HepG2 (cell line): ENCODE measurements around the gene CYP19A1. TPM values are rescaled to one million over a fixed set of nuclear protein-coding genes. Genes with fewer than 3 reads are reported as not detected.

Source experiments
- ATAC-seq: fragments of 200-7000 bp; cut with Tn5 transposase; 3 replicates; pipeline ENCODE4 v1.9.1; 2020; ENCODE audit warnings: mild to moderate bottlenecking, moderate library complexity
- BruUV-seq: library from RNA; stranded (reverse); fragments of 400-500 nt; replicated peaks from 2 replicates; lab custom pipeline; 2021; lab: Mats Ljungman, UMichigan
- CTCF ChIA-PET: fragments of 300-600 bp; formaldehyde crosslinking; extraction: SDS; loops from one replicate; lab custom pipeline; 2021; ENCODE audit warnings: low total read pairs, inconsistent platforms, low intra/inter-chr PET ratio; lab: Yijun Ruan, JAX
- POLR2A ChIA-PET: fragments of 350-600 bp; sonication (Branson Sonifier 250); formaldehyde crosslinking; loops from one replicate; lab custom pipeline; 2020; ENCODE audit warnings: antibody characterized with exemption, inconsistent platforms; lab: Yijun Ruan, JAX
- DNase-seq: peaks from one replicate; pipeline ENCODE4 v3.0.0-alpha.2; 2015; ENCODE audit warnings: low spot score
- FAIRE-seq: peaks from 3 replicates; lab custom pipeline; 2011; peaks lifted over from hg19 to GRCh38; lab: Jason Lieb, UNC
- H2AFZ ChIP-seq: one replicate; pipeline ENCODE4 v1.6.1; 2011; ENCODE audit warnings: low read length, inconsistent platforms
- H3K27ac ChIP-seq: fragments of 300-600 bp; 3 replicates; pipeline ENCODE4 v1.8.0; 2011; ENCODE audit warnings: mixed run types, mild to moderate bottlenecking, mixed read lengths, low read length, inconsistent platforms; ENCODE audit not compliant: insufficient read depth; ENCODE audit errors: extremely low read length
- H3K27me3 ChIP-seq, 2 experiments: fragments of 200-600 bp in 1 of 2; 2 replicates in 1 of 2; 3 replicates in 1 of 2; pipeline versions ENCODE4 v1.6.0 to v1.8.0; 2011; ENCODE audit warnings: low read length in 2 of 2, mild to moderate bottlenecking in 2 of 2, moderate library complexity in 2 of 2, inconsistent platforms in 1 of 2; ENCODE audit not compliant: insufficient read depth in 2 of 2, control insufficient read depth in 1 of 2
- H3K36me3 ChIP-seq, 2 experiments: fragments of 200-600 bp in 1 of 2; replicated peaks in 1 of 2; 2 replicates in 1 of 2; 3 replicates in 1 of 2; pipeline versions ENCODE4 v1.5.1 to v1.8.0; 2011; ENCODE audit warnings: low read length in 2 of 2, inconsistent platforms in 1 of 2; ENCODE audit not compliant: insufficient read depth in 2 of 2, control insufficient read depth in 1 of 2
- H3K4me1 ChIP-seq: 2 replicates; pipeline ENCODE4 v1.5.1; 2012; ENCODE audit warnings: low read length, inconsistent platforms; ENCODE audit not compliant: insufficient read depth
- H3K4me2 ChIP-seq: 2 replicates; pipeline ENCODE4 v1.6.0; 2011; ENCODE audit warnings: low read depth, low read length, inconsistent platforms
- H3K4me3 ChIP-seq, 3 experiments: fragments of 200-600 bp in 1 of 3; sonication (generic), shearing (Covaris generic) in 1 of 3; replicated peaks in 1 of 3; 2 replicates each; pipeline ENCODE4 v1.5.1; 2011 to 2016; ENCODE audit warnings: low read length in 3 of 3, inconsistent platforms in 2 of 3, low read depth in 2 of 3, mild to moderate bottlenecking in 2 of 3, control low read depth in 1 of 3, mixed read lengths in 1 of 3; ENCODE audit not compliant: insufficient read depth in 1 of 3
- H3K79me2 ChIP-seq: one replicate; pipeline ENCODE4 v1.6.1; 2011; ENCODE audit warnings: low read length, inconsistent platforms; ENCODE audit not compliant: insufficient read depth
- H3K9ac ChIP-seq: 2 replicates; pipeline ENCODE4 v1.6.0; 2011; ENCODE audit warnings: mild to moderate bottlenecking, low read depth, low read length, inconsistent platforms; ENCODE audit not compliant: insufficient read depth
- H3K9me3 ChIP-seq: 2 replicates; pipeline ENCODE4 v1.5.1; 2012; ENCODE audit warnings: mild to moderate bottlenecking, low read length
- H4K20me1 ChIP-seq: 2 replicates; pipeline ENCODE4 v1.6.0; 2011; ENCODE audit warnings: inconsistent platforms, mild to moderate bottlenecking, low read length, moderate library complexity; ENCODE audit not compliant: insufficient read depth
- GTF3A ChIP-seq: sonication (generic); formaldehyde crosslinking; conservative IDR thresholded peaks from 2 replicates; pipeline ENCODE4 v1.4.0; 2020; ENCODE audit warnings: mild to moderate bottlenecking, missing genetic modification reagents
- ISL2 ChIP-seq: sonication (generic); formaldehyde crosslinking; IDR thresholded peaks from 2 replicates; pipeline ENCODE4 v1.5.0; 2020; ENCODE audit warnings: missing genetic modification reagents
- KAT2B ChIP-seq: fragments of 150-350 bp; IDR thresholded peaks from 2 replicates; pipeline ENCODE4 v1.6.1; 2014; ENCODE audit warnings: low read depth, low read length, borderline replicate concordance
- KDM6A ChIP-seq: IDR thresholded peaks from 2 replicates; pipeline ENCODE4 v1.6.1; 2016; ENCODE audit warnings: low read depth
- NFRKB ChIP-seq: fragments of 450-650 bp; IDR thresholded peaks from 2 replicates; pipeline ENCODE4 v1.6.1; 2017
- RORA ChIP-seq: sonication (generic); formaldehyde crosslinking; IDR thresholded peaks from 2 replicates; pipeline ENCODE4 v1.5.0; 2020; ENCODE audit warnings: mild to moderate bottlenecking, missing genetic modification reagents, moderate library complexity
- SNAI1 ChIP-seq: sonication (generic); formaldehyde crosslinking; IDR thresholded peaks from 2 replicates; pipeline ENCODE4 v1.5.0; 2020; ENCODE audit warnings: mild to moderate bottlenecking, missing genetic modification reagents, borderline replicate concordance
- SOX6 ChIP-seq, 2 experiments: fragments of 450-650 bp in 1 of 2; sonication (generic) in 1 of 2; formaldehyde crosslinking in 1 of 2; IDR thresholded peaks; 2 replicates each; pipeline versions ENCODE4 v1.4.0 to v1.6.1; 2017 to 2020; ENCODE audit warnings: antibody characterized with exemption in 1 of 2, mild to moderate bottlenecking in 1 of 2, missing genetic modification reagents in 1 of 2
- TBX3 ChIP-seq: fragments of 450-650 bp; IDR thresholded peaks from 2 replicates; pipeline ENCODE4 v1.6.1; 2017; ENCODE audit warnings: antibody characterized with exemption, mild to moderate bottlenecking, inconsistent platforms, borderline replicate concordance
- ZBTB1 ChIP-seq: sonication (generic); formaldehyde crosslinking; IDR thresholded peaks from 2 replicates; pipeline ENCODE4 v1.4.0; 2020; ENCODE audit warnings: missing genetic modification reagents, borderline replicate concordance
- ZNF430 ChIP-seq: sonication (generic); formaldehyde crosslinking; IDR thresholded peaks from 2 replicates; pipeline ENCODE4 v1.9.0; 2021; ENCODE audit warnings: mild to moderate bottlenecking, missing genetic modification reagents
- ZNF468 ChIP-seq: sonication (generic); formaldehyde crosslinking; IDR thresholded peaks from 2 replicates; pipeline ENCODE4 v1.8.0; 2022; ENCODE audit warnings: mild to moderate bottlenecking, moderate library complexity, missing genetic modification reagents
- ZNF816 ChIP-seq: sonication (generic); formaldehyde crosslinking; IDR thresholded peaks from 2 replicates; pipeline ENCODE4 v1.8.0; 2022; ENCODE audit warnings: missing genetic modification reagents, mild to moderate bottlenecking, borderline replicate concordance
- WGBS: methylation state at CpG from one replicate; pipeline ENCODE4 v1.1.6; 2017; ENCODE audit warnings: low lambda C conversion rate; 5-methylcytosine and 5-hydroxymethylcytosine counted together
- in situ Hi-C: cut with HindIII; loops from 2 replicates; pipeline ENCODE4 v1.10.0; 2017; ENCODE audit warnings: low pct_unique_long_range_greater_than_20kb; ENCODE audit not compliant: extremely low pct_ligation_motif_present
- intact Hi-C: fragments of 100-400 bp; cut with micrococcal nuclease; formaldehyde crosslinking; loops from one replicate; pipeline ENCODE4 v1.10.0; 2022; ENCODE audit not compliant: unreplicated experiment
- polyA plus RNA-seq, 8 experiments: library from polyadenylated mRNA; depleted of rRNA in 3 of 8; stranded (reverse) in 7 of 8; unstranded in 1 of 8; fragments of >200 nt; fragmentation: Illumina TruSeq in 4 of 8; extraction: Trizol in 4 of 8; gene quantifications; 2 replicates each; pipeline versions ENCODE4 v1.2.1 to v1.2.3, GENCODE V29; 2011 to 2016; ENCODE audit warnings: low read depth in 4 of 8, missing spikeins in 1 of 8, mixed read lengths in 1 of 8; ENCODE audit not compliant: insufficient read depth in 1 of 8
- total RNA-seq, 5 experiments: library from RNA; depleted of rRNA; stranded (reverse); fragments of >200 nt; fragmentation: Illumina TruSeq; extraction: Trizol; gene quantifications; 2 replicates each; pipeline ENCODE4 v1.2.3, GENCODE V29; 2016; ENCODE audit warnings: low read depth in 1 of 5
- TF ChIP-seq, protein P1 (sequence below): IDR thresholded peaks from 2 replicates; pipeline ENCODE4 v1.6.1; 2016
- TF ChIP-seq, protein P2 (sequence below): IDR thresholded peaks from 2 replicates; pipeline ENCODE4 v1.6.1; 2016; ENCODE audit warnings: low read depth, control low read depth
- TF ChIP-seq, protein P3 (sequence below): IDR thresholded peaks from 2 replicates; pipeline ENCODE4 v1.6.1; 2012; ENCODE audit warnings: inconsistent platforms
- TF ChIP-seq, protein P4 (sequence below): sonication (generic); formaldehyde crosslinking; IDR thresholded peaks from 2 replicates; pipeline ENCODE4 v1.4.0; 2020; ENCODE audit warnings: missing genetic modification reagents

CYP19A1 gene
- total and polyA plus RNA-seq, 2 of the 13 experiments (the other 11 are each of a cell fraction or from before 2014, with no cell fraction given), result 10.9 to 23.0 TPM

DNA sequence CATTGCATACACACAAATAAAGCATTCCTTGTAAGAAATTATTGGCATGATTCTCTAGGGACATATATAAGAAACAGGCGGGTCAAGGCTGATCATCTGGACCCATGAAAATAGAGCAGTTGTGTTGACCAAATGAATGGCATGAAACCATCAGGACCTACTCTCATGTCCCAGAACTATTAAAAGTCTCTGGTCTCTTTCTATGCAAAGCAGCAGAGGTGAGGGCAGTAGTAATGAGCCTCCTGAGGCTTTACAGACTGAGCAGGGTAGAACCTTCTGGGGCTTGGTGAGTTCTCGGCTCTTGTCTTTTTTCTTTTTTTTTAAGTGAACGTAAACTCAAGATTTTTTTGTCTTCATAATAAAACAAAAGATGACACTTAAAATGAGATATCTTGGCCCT lies 12.3 kb upstream of the CYP19A1 start:
- TF ChIP-seq KAT2B, result no peak
- TF ChIP-seq ZNF430, result no peak
- TF ChIP-seq, protein P1, sequence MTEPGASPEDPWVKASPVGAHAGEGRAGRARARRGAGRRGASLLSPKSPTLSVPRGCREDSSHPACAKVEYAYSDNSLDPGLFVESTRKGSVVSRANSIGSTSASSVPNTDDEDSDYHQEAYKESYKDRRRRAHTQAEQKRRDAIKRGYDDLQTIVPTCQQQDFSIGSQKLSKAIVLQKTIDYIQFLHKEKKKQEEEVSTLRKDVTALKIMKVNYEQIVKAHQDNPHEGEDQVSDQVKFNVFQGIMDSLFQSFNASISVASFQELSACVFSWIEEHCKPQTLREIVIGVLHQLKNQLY (CRISPR knock-in tag), result no peak
- TF ChIP-seq TBX3, result no peak
- TF ChIP-seq GTF3A (CRISPR knock-in tag), result no peak
- TF ChIP-seq KDM6A (CRISPR knock-in tag), result no peak
- TF ChIP-seq, protein P2, sequence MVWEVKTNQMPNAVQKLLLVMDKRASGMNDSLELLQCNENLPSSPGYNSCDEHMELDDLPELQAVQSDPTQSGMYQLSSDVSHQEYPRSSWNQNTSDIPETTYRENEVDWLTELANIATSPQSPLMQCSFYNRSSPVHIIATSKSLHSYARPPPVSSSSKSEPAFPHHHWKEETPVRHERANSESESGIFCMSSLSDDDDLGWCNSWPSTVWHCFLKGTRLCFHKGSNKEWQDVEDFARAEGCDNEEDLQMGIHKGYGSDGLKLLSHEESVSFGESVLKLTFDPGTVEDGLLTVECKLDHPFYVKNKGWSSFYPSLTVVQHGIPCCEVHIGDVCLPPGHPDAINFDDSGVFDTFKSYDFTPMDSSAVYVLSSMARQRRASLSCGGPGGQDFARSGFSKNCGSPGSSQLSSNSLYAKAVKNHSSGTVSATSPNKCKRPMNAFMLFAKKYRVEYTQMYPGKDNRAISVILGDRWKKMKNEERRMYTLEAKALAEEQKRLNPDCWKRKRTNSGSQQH (CRISPR knock-in tag), result no peak
- TF ChIP-seq ISL2 (CRISPR knock-in tag), result no peak
- TF ChIP-seq NFRKB, result no peak
- TF ChIP-seq ZBTB1 (CRISPR knock-in tag), result no peak
- TF ChIP-seq RORA (CRISPR knock-in tag), result no peak
- no peak for TF ChIP-seq SOX6 (IDR thresholded peaks at IDR 0.05)
- no peak for TF ChIP-seq SOX6 (CRISPR knock-in tag; IDR thresholded peaks at IDR 0.05)
- TF ChIP-seq, protein P3, sequence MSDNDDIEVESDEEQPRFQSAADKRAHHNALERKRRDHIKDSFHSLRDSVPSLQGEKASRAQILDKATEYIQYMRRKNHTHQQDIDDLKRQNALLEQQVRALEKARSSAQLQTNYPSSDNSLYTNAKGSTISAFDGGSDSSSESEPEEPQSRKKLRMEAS, result no peak
- no peak for TF ChIP-seq ZNF468 (CRISPR knock-in tag)
- TF ChIP-seq ZNF816 (CRISPR knock-in tag), result no peak
- TF ChIP-seq, protein P4, sequence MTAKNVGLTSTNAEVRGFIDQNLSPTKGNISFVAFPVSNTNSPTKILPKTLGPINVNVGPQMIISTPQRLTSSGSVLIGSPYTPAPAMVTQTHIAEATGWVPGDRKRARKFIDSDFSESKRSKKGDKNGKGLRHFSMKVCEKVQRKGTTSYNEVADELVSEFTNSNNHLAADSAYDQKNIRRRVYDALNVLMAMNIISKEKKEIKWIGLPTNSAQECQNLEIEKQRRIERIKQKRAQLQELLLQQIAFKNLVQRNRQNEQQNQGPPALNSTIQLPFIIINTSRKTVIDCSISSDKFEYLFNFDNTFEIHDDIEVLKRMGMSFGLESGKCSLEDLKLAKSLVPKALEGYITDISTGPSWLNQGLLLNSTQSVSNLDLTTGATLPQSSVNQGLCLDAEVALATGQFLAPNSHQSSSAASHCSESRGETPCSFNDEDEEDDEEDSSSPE (CRISPR knock-in tag), result no peak
- no peak for TF ChIP-seq SNAI1 (CRISPR knock-in tag)
- Histone ChIP-seq H3K9me3 (no peaks in the 10 kb centered on the region), H3K9ac (no peak overlapping the region), H3K27ac (no peak overlapping the region), H2AFZ (no peak overlapping the region), H3K4me3 (no peak overlapping the region), H3K4me1 (peaks cover 8% of the 10 kb centered on the region; the same call in 1 of the 2 replicates), H3K27me3 (no peaks in the 10 kb centered on the region; a peak in 1 of 5 replicates), H3K4me2 (no peak overlapping the region), H3K36me3 (no peaks in the 10 kb centered on the region), H4K20me1 (no peaks in the 10 kb centered on the region), H3K79me2 (no peaks in the 10 kb centered on the region)
- DNase-seq (no peak), ATAC-seq (no peak), FAIRE-seq (no peak)
- CTCF ChIA-PET, result no interaction called here
- intact Hi-C loops (no loop called here), in situ Hi-C loops (no loop called here)
- BruUV-seq, result no TSS peak
- WGBS, result 35% methylated on average over 3 of the region's 3 CpGs
- POLR2A ChIA-PET, result no interaction called here
